Activated naive CD8-positive, alpha-beta T cell treated with anti-CD3 and anti-CD28 coated beads, Interleukin-2, amount 10 ng/mL, durations not matched to agents 7 days and 5 days (primary cell): ENCODE measurements around the gene ARHGAP26. TPM values are rescaled to one million over a fixed set of nuclear protein-coding genes. Genes with fewer than 3 reads are reported as not detected.

ENCODE experiments used
- ATAC-seq: fragments of 150-1000 bp; cut with Tn5 transposase; one replicate; pipeline ENCODE4 v1.10.0; 2021; ENCODE audit warnings: low read depth, moderate library complexity
- POLR2A ChIA-PET: fragments of 350-600 bp; sonication (Branson Sonifier 250); formaldehyde crosslinking; loops from one replicate; lab custom pipeline; 2021; ENCODE audit warnings: antibody characterized with exemption; lab: Charles Lee
- DNase-seq: peaks from one replicate; pipeline ENCODE4 v3.0.0; 2021
- H3K27ac Mint-ChIP-seq: one replicate; pipeline ENCODE4 v1.8.0; 2022; ENCODE audit warnings: mild to moderate bottlenecking, mixed read lengths
- H3K27me3 Mint-ChIP-seq: one replicate; pipeline ENCODE4 v1.8.0; 2022; ENCODE audit warnings: mild to moderate bottlenecking, moderate library complexity, mixed read lengths
- H3K36me3 Mint-ChIP-seq: one replicate; pipeline ENCODE4 v1.8.0; 2021; ENCODE audit warnings: mild to moderate bottlenecking, mixed read lengths
- H3K4me1 Mint-ChIP-seq: one replicate; pipeline ENCODE4 v1.8.0; 2021; ENCODE audit warnings: mixed read lengths
- H3K4me3 Mint-ChIP-seq: one replicate; pipeline ENCODE4 v1.8.0; 2022; ENCODE audit warnings: mild to moderate bottlenecking, moderate library complexity, mixed read lengths
- H3K9me3 Mint-ChIP-seq: one replicate; pipeline ENCODE4 v1.8.0; 2021; ENCODE audit warnings: mixed read lengths
- total RNA-seq, 2 experiments: library from RNA; stranded (reverse); gene quantifications; one replicate each; pipeline ENCODE4 v1.2.3, GENCODE V29; 2021

Gene ARHGAP26
- total RNA-seq, 2 experiments from 2014 or later, result 30.6 to 32.0 TPM

DNA sequence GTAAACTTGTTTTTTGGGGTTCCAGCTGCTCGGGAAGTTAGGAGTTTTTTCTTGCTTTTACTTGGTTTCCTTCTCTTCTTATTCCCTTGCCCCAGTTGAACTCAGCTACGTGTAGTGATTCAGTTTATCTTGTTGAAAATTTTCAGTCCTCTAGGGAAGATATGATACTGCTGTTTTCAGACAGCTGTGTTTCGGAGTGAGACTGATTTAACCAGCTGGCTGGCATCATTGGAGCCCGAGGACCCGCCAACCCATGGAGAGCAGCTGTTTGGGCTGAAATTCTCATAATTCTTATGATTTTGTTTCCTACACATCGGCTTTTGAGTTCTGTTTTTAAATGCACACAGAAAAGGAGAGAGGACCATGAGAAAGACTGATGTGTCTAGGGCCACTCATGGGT, 361.8 kb downstream of the ARHGAP26 start:
- no peak overlapping the region for H3K27ac Mint-ChIP-seq
- H3K27me3 Mint-ChIP-seq, result no peaks in the 10 kb centered on the region
- H3K9me3 Mint-ChIP-seq, result no peaks in the 10 kb centered on the region
- no peaks in the 10 kb centered on the region for H3K4me1 Mint-ChIP-seq
- ATAC-seq (no peak), DNase-seq (no peak)
- POLR2A ChIA-PET, result no interaction called here
- peaks cover 9% of the 10 kb centered on the region for H3K36me3 Mint-ChIP-seq
- no peak overlapping the region for H3K4me3 Mint-ChIP-seq

DNA sequence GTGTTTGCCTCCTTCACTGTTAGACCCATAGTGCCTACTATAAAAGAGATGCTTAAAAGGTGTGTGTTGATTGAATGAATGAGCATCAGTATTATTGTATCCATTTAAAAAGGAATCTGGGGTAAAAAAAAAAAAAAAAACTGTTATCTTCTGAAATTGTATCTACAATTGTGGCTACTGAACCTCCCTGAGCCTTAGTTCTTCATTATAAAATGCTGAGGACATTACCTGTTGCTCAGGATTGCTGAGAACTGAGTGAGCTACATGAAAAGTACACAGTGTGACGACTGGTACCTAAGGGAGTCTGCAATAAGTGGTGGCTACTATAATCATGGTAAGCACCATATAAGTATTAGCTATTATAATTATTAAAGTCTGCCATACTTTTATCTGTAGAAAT, 362.6 kb downstream of the ARHGAP26 start:
- Mint-ChIP-seq H3K27me3 (no peaks in the 10 kb centered on the region), H3K27ac (no peak overlapping the region), H3K4me3 (no peak overlapping the region), H3K36me3 (peaks cover 9% of the 10 kb centered on the region), H3K9me3 (no peaks in the 10 kb centered on the region), H3K4me1 (peaks cover under 1% of the 10 kb centered on the region)
- DNase-seq, result no peak
- no peak for ATAC-seq
- POLR2A ChIA-PET, result no interaction called here

DNA sequence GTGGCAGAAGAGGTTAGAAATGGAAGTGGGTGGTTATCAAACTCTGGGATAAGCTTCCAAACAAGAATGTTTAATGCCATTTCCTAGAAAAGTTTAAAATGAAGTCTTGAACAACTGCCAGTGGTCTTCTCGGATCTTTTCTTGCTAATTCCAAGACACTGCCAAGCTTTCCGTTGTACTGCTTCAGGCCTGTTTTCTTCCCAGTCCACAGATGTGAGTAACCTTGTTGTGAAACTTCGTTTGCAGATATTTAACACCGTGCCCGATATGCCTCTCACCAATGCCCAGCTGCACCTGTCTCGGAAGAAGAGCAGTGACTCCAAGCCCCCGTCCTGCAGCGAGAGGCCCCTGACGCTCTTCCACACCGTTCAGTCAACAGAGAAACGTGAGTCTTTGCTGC, 363.5 kb downstream of the ARHGAP26 start:
- no peak overlapping the region for H3K27ac Mint-ChIP-seq
- ATAC-seq, result no peak
- H3K4me3 Mint-ChIP-seq, result no peak overlapping the region
- no peaks in the 10 kb centered on the region for H3K9me3 Mint-ChIP-seq
- DNase-seq, result no peak
- POLR2A ChIA-PET, result no interaction called here
- peaks cover 5% of the 10 kb centered on the region for H3K4me1 Mint-ChIP-seq
- H3K27me3 Mint-ChIP-seq, result no peaks in the 10 kb centered on the region
- H3K36me3 Mint-ChIP-seq, result peaks cover 6% of the 10 kb centered on the region

DNA sequence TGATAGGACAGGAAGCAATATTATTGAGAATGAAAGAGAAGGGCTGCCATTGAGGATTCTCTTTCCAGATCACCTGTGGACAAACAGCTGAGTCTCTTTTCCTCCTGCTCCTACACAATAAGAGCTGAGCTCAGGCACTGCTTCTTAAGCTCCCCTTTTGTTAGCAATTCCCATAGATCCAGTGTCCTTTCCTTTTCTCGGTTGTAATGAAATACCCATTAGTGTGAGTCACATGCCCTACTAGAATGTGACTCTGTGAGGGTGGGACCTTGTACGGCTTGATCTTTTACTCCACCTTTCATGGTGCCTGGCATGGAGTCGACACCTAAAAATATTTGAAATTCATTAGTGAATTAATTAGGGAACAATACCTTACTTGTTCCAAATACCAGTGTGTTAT, 364.1 kb downstream of the ARHGAP26 start:
- H3K4me3 Mint-ChIP-seq, result no peak overlapping the region
- peaks cover 6% of the 10 kb centered on the region for H3K36me3 Mint-ChIP-seq
- DNase-seq (no peak), ATAC-seq (no peak)
- POLR2A ChIA-PET, result no interaction called here
- H3K9me3 Mint-ChIP-seq, result no peaks in the 10 kb centered on the region
- H3K4me1 Mint-ChIP-seq, result peaks cover 5% of the 10 kb centered on the region
- H3K27ac Mint-ChIP-seq, result no peak overlapping the region
- H3K27me3 Mint-ChIP-seq, result no peaks in the 10 kb centered on the region

DNA sequence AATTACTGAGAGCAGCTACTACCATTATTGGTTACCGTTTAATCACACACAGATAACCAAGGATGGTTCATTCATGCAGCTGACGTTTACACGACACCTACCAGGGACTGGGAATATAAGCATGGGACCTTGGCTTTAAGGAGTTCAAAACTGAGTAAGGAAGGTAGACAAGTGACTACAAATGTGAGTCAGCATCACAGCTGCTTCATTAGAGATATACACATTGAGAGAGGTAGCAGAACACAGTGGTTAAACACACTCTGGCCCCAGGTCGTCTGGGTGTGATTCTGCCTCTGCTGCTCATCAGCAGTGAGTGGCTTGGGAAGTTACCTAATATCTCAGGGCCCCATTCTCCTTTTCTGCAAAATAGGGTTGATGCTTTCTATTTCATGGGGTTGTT, 364.7 kb downstream of the ARHGAP26 start:
- H3K9me3 Mint-ChIP-seq, result no peaks in the 10 kb centered on the region
- H3K4me1 Mint-ChIP-seq, result peaks cover 5% of the 10 kb centered on the region
- peaks cover 6% of the 10 kb centered on the region for H3K36me3 Mint-ChIP-seq
- H3K4me3 Mint-ChIP-seq, result no peak overlapping the region
- H3K27me3 Mint-ChIP-seq, result no peaks in the 10 kb centered on the region
- POLR2A ChIA-PET, result no interaction called here
- H3K27ac Mint-ChIP-seq, result no peak overlapping the region
- ATAC-seq (no peak), DNase-seq (no peak)

DNA sequence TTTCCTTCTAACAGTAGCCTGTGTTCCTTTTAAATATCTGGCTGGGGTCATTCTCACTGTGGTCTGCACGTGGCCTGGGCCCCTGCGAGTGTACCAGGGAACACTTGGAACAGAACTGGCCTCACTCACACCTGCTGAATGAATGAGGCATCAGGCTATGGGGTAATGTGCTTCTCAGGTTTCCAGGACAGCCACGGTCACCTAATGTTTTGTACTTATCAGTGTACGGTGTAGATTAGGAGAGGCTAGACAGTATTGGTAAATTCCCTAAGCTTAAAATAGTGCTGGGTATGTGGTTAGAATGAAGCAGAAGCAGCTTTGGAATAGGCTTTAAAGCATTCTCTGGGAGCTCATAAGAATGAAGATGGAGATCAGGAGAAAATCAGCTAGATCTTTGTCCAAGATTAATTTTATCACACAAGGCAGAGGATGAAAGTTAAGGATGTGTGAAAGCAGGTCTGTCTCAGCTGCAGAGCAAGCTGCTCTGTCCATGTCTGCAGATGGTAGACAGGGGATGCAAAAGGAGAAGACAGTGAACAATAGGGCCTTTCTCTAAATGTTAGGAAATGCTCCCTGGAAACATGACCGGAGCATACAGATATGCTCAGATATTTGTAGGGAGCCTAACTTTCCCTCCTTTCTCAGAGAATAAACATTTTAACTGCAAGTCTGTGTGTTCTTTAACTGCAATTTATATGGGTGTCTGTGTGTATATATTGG, 365.8 kb downstream of the ARHGAP26 start:
- no peaks in the 10 kb centered on the region for H3K27me3 Mint-ChIP-seq
- ATAC-seq (no peak), DNase-seq (no peak)
- H3K9me3 Mint-ChIP-seq, result no peaks in the 10 kb centered on the region
- peaks cover 6% of the 10 kb centered on the region for H3K36me3 Mint-ChIP-seq
- H3K4me1 Mint-ChIP-seq, result peaks cover 5% of the 10 kb centered on the region
- no peak overlapping the region for H3K4me3 Mint-ChIP-seq
- POLR2A ChIA-PET, result no interaction called here
- no peak overlapping the region for H3K27ac Mint-ChIP-seq

DNA sequence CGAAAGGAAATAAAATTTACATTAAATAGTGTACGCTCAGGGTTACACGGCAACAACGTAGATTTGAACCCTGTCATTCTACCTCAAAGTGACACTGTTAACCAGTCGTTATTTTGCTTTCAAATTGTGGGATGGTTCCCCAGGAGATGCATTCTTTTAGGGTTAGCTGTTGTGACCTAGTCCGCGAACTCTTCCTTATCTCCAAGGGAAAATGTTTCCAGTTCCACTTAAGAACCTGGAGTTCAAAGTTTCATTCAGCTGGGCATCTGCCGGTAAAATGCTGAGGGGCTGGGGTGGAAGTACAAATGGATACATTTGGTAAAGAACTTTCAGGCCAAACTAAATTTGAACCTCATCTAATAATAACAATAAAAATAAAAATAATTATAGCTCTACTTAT, 368.7 kb downstream of the ARHGAP26 start:
- peaks cover 5% of the 10 kb centered on the region for H3K4me1 Mint-ChIP-seq
- H3K27ac Mint-ChIP-seq, result no peak overlapping the region
- POLR2A ChIA-PET, result no interaction called here
- H3K4me3 Mint-ChIP-seq, result no peak overlapping the region
- no peak for ATAC-seq
- no peak for DNase-seq
- peaks cover 4% of the 10 kb centered on the region for H3K36me3 Mint-ChIP-seq
- H3K9me3 Mint-ChIP-seq, result no peaks in the 10 kb centered on the region
- no peaks in the 10 kb centered on the region for H3K27me3 Mint-ChIP-seq

DNA sequence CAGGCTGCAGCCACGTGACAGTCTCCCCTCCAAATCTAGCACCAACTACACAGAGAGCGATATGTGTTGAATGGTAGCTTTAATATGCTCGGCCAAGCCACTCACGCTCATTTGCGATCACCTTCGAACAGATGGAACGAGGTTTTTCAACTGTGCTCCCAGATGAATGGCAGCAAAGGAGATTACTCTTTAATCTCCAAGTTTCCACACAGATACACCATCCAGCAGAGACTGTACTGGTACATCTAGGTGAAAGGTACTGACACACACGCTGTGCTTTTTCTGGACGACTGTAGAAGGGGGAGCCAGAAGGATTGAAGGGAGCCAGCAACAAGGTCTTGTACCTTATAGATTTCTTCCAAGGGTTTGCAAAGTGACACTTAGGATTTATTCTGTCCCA, 369.4 kb downstream of the ARHGAP26 start:
- H3K9me3 Mint-ChIP-seq, result no peaks in the 10 kb centered on the region
- H3K27me3 Mint-ChIP-seq, result no peaks in the 10 kb centered on the region
- peaks cover 2% of the 10 kb centered on the region for H3K36me3 Mint-ChIP-seq
- H3K4me1 Mint-ChIP-seq, result peaks cover 5% of the 10 kb centered on the region
- ATAC-seq, result no peak
- no peak for DNase-seq
- no peak overlapping the region for H3K27ac Mint-ChIP-seq
- H3K4me3 Mint-ChIP-seq, result no peak overlapping the region
- POLR2A ChIA-PET, result no interaction called here

DNA sequence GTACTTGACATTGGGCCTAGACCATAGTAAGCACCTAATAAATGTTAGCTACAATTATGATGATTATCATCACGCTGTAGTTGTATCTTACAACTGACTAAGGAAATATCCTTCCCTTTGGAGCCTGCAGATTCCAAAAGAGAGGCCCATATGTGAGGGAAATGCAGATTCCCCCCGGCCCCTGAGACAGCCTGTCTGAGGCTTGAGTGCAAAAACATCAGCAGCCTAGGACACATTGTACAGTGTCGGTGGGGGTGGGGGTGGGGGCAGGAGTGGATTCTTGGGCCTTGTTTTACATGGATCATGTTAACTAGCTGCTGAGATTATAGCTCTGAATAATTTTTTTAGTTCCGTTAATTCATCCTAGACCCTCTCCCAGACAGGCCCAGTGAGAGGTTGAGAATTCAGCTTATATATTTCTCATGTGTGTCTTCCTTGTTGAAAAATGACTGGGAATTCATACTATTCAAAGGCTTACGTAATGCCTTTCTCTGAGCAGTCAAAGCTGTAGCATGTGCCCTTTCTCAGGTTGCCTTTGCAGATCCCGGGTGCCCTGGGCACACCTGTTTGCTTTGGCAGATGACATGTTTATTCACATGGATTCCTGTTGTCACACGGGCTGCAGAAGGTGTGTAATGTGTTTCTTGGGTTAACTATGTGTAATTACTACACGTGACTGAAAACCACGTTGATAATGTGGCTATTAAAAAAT, 370.5 kb downstream of the ARHGAP26 start:
- ATAC-seq (no peak), DNase-seq (no peak)
- peaks cover 9% of the 10 kb centered on the region for H3K4me1 Mint-ChIP-seq
- H3K36me3 Mint-ChIP-seq, result peaks cover 7% of the 10 kb centered on the region
- H3K27me3 Mint-ChIP-seq, result no peaks in the 10 kb centered on the region
- H3K9me3 Mint-ChIP-seq, result no peaks in the 10 kb centered on the region
- POLR2A ChIA-PET, result no interaction called here
- H3K4me3 Mint-ChIP-seq, result no peak overlapping the region
- no peak overlapping the region for H3K27ac Mint-ChIP-seq

DNA sequence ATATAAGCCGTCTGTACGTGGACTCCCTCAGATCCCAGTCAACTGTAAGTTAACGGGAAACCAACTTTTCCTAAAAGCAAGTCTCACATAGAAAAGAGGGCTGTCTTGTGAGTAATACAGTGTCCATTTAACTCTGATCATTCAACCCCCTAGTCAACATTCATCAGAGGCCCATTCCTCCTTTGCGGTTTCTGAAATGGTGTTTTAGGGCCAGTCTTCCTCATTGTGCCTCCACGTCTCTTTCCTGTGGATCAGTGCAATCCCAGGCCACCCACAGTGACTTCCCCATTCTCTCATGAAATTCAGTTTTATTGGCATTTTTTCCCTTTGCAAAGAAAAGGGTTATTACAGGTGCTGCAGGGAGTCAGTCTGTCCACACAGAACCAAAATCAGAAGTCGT, 371.5 kb downstream of the ARHGAP26 start:
- H3K27me3 Mint-ChIP-seq, result no peaks in the 10 kb centered on the region

DNA sequence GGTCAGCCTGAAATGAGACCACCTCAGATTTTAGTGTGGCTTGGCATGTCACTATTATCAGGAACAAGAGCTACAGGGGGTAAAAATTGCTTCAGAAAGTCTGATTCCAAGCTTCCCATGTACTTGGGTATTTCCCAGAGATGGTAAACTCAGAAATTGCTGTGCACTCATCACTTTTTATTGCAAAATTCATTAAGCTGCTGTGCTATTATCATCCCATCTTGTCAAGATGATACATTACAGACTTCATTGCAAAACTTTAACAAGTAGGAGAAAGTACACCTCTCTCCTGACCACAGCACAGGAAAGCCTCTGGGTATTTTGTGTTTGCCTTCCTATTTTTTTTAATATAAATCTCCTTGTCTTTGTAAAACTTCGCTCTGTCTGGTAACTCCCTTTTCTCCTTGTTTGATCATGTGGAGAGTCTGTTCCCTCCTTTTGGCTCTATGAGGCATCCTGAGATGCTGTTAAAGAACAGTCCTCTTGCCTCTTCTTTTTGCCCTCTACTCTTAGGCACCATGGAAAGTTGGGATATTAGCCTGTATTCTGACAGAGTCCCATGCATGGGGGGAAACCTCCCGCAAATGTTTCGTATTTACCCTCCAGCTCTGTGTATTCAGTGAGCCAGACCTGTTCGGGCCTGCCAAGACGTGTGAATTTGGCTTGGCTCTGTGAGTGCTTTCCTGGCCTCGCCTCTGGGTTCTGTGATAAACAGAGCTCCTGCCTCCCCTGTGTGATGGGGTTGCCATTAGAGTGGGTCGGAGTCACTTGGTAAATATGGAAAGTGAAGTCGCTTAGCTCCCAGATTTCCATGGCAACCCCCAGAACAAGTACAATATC, 372.6 kb downstream of the ARHGAP26 start:
- Mint-ChIP-seq H3K27me3 (no peaks in the 10 kb centered on the region), H3K4me3 (no peak overlapping the region), H3K36me3 (peaks cover 13% of the 10 kb centered on the region), H3K27ac (no peak overlapping the region), H3K9me3 (no peaks in the 10 kb centered on the region), H3K4me1 (peaks cover 8% of the 10 kb centered on the region)
- POLR2A ChIA-PET, result no interaction called here
- ATAC-seq (no peak), DNase-seq (no peak)

More for the DNA sequence above, 371.5 kb downstream of the ARHGAP26 start:
- H3K4me3 Mint-ChIP-seq, result no peak overlapping the region
- peaks cover 12% of the 10 kb centered on the region for H3K36me3 Mint-ChIP-seq
- H3K9me3 Mint-ChIP-seq, result no peaks in the 10 kb centered on the region
- no peak overlapping the region for H3K27ac Mint-ChIP-seq
- POLR2A ChIA-PET, result no interaction called here
- ATAC-seq (no peak), DNase-seq (no peak)
- peaks cover 9% of the 10 kb centered on the region for H3K4me1 Mint-ChIP-seq

DNA sequence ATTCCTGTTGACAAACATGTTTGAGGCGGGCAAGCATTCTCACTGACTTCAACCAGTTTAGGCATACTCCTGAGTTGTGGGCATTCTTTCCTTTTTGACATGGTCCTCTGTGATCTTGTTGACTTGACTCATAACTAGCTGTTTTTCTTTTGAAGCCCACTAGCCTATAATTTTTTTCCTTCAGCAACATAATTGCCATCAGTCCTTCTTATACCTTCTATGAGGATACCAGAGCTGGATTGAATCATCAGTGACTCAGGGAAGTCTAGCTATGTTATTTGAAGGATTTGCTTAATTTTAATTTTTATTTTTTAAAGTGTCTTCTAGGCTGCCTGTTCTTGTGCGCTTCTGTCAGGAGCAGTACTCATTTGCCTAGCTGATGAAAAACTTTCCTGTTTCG, 373.8 kb downstream of the ARHGAP26 start:
- Mint-ChIP-seq H3K4me3 (no peak overlapping the region), H3K27ac (no peak overlapping the region), H3K4me1 (peaks cover 4% of the 10 kb centered on the region), H3K27me3 (no peaks in the 10 kb centered on the region), H3K9me3 (no peaks in the 10 kb centered on the region), H3K36me3 (peaks cover 24% of the 10 kb centered on the region)
- DNase-seq, result no peak
- POLR2A ChIA-PET, result no interaction called here
- ATAC-seq, result no peak

DNA sequence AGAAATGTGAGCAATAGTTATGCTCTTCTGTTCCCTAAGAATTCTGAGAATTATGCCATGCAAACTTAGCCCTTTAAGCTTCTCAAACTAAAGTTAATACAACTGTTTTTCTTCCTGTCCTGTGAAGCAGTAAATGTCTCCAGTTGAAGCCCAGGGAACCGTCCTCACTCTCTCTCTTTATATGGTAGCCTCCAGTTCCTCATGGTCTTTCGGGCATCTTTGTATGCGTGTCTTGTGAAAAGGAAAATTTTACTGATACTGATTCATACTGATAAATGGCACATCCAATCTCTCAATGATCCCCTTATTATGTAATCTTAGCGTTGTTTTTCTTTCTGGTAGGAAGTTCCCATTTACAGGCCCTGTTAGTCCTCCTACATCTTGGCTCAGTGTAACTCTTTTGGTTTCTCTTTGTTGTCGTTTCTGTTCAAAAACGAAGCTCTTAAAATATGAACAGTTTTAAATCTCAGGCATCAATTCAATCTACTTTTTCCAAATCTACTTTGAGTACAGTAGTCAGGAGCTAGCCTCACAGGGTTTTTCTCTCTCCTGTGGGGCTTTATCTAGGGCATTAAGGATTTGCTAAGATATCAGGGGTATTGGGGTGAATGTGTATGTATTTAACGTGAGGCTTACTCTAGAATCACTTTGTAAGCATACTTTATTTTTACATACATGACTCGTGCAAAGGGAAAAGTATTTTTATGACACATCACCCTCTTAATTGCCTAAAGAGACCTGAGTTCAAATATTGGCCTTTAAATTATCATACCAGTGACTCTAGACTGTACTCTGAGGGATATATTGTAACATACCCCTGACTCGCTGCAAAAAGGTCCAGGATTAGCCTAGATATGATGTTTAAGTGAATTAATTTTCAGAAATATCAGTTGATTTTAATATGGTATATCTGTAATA, 375.3 kb downstream of the ARHGAP26 start:
- POLR2A ChIA-PET, result no interaction called here
- Mint-ChIP-seq H3K9me3 (no peaks in the 10 kb centered on the region), H3K27ac (no peak overlapping the region), H3K36me3 (peaks cover 28% of the 10 kb centered on the region), H3K27me3 (no peaks in the 10 kb centered on the region), H3K4me1 (peaks cover 4% of the 10 kb centered on the region), H3K4me3 (no peak overlapping the region)
- no peak for ATAC-seq
- no peak for DNase-seq
